CD4-positive, CD25-positive, alpha-beta regulatory T cell (primary cell): ENCODE measurements around the gene IFNE. TPM values are rescaled to one million over a fixed set of nuclear protein-coding genes. Genes with fewer than 3 reads are reported as not detected.
A peak's percentile ranks its signal among the peaks of the same experiment; 100 is the strongest.

Experiments
- ATAC-seq, 2 donors: fragments of 150-1000 bp; cut with Tn5 transposase; one replicate each; pipeline ENCODE4 v1.10.0; 2021; ENCODE audit warnings: low read depth in 2 of 2, moderate number of reproducible peaks in 2 of 2, moderate library complexity in 1 of 2
- DNase-seq, 3 donors: peaks; one replicate each; pipeline versions ENCODE4 v3.0.0 to v3.0.0-alpha.2; 2012 to 2022; ENCODE audit warnings: mixed read lengths in 1 of 3
- H3K27ac ChIP-seq: one replicate; pipeline ENCODE4 v1.7.0; 2013; ENCODE audit warnings: mild to moderate bottlenecking, low read length; ENCODE audit not compliant: insufficient read depth, poor library complexity, severe bottlenecking
- H3K27me3 ChIP-seq: one replicate; pipeline ENCODE4 v1.7.0; 2013; ENCODE audit warnings: low read length; ENCODE audit not compliant: control insufficient read depth, insufficient read depth
- H3K36me3 ChIP-seq: one replicate; pipeline ENCODE4 v1.7.0; 2013; ENCODE audit warnings: mild to moderate bottlenecking, low read length, moderate library complexity; ENCODE audit not compliant: control insufficient read depth, insufficient read depth
- H3K4me1 ChIP-seq: 2 replicates; pipeline ENCODE4 v1.7.0; 2013; ENCODE audit warnings: mild to moderate bottlenecking, low read length; ENCODE audit not compliant: insufficient read depth, control insufficient read depth, poor library complexity, severe bottlenecking
- H3K4me3 ChIP-seq: one replicate; pipeline ENCODE4 v1.7.0; 2013; ENCODE audit warnings: low read depth, mild to moderate bottlenecking, low read length, moderate library complexity
- H3K9me3 ChIP-seq, 2 experiments: 1 replicate in 1 of 2; 2 replicates in 1 of 2; pipeline ENCODE4 v1.7.0; 2013; ENCODE audit warnings: low read length in 2 of 2, mild to moderate bottlenecking in 1 of 2, moderate library complexity in 1 of 2; ENCODE audit not compliant: control insufficient read depth in 2 of 2
- H3K27ac Mint-ChIP-seq, 3 donors: one replicate each; pipeline ENCODE4 v1.8.0; 2020 to 2022; ENCODE audit warnings: mild to moderate bottlenecking in 3 of 3, mixed read lengths in 3 of 3, moderate library complexity in 2 of 3
- H3K27me3 Mint-ChIP-seq: one replicate; pipeline ENCODE4 v1.8.0; 2022; ENCODE audit warnings: mild to moderate bottlenecking, mixed read lengths
- H3K36me3 Mint-ChIP-seq: one replicate; pipeline ENCODE4 v1.8.0; 2020; ENCODE audit warnings: mixed read lengths
- H3K4me1 Mint-ChIP-seq, 4 donors: one replicate each; pipeline ENCODE4 v1.8.0; 2020 to 2022; ENCODE audit warnings: mixed read lengths in 4 of 4, mild to moderate bottlenecking in 1 of 4
- H3K4me3 Mint-ChIP-seq, 4 donors: one replicate each; pipeline ENCODE4 v1.8.0; 2020 to 2022; ENCODE audit warnings: mild to moderate bottlenecking in 4 of 4, mixed read lengths in 4 of 4, moderate library complexity in 3 of 4
- H3K9me3 Mint-ChIP-seq, 7 donors: one replicate each; pipeline ENCODE4 v1.8.0; 2020 to 2022; ENCODE audit warnings: mixed read lengths in 7 of 7, mild to moderate bottlenecking in 3 of 7, moderate library complexity in 2 of 7
- polyA plus RNA-seq, 4 donors: library from polyadenylated mRNA; unstranded; fragments of 300-500 nt; fragmentation: Illumina TruSeq; gene quantifications; one replicate each; pipeline ENCODE4 v1.2.3, GENCODE V29; 2021
- total RNA-seq: library from RNA; stranded (reverse); gene quantifications from one replicate; pipeline ENCODE4 v1.2.3, GENCODE V29; 2022

The IFNE gene
- total and polyA plus RNA-seq, 5 donors from 2014 or later = not detected

- Mint-ChIP-seq H3K27me3 (peaks cover 5% of the 10 kb centered on the region), H3K27ac (no peak overlapping the region), H3K36me3 (no peaks in the 10 kb centered on the region)
Measured at GRCh38 chr9:21481470-21482056, 550 bp downstream of the IFNE start.

GRCh38 chr9:21479152-21479702, 2.9 kb downstream of the IFNE start:
- peaks cover 0 to 1% of the 10 kb centered on the region in 2 experiments for H3K9me3 ChIP-seq
- no peak overlapping the region for H3K4me3 ChIP-seq
- H3K27ac ChIP-seq = no peak overlapping the region
- H3K36me3 ChIP-seq = no peaks in the 10 kb centered on the region
- Mint-ChIP-seq H3K27me3 (peaks cover under 1% of the 10 kb centered on the region), H3K4me1 (no peaks in the 10 kb centered on the region), H3K4me3 (no peak overlapping the region), H3K36me3 (no peaks in the 10 kb centered on the region), H3K27ac (no peak overlapping the region), H3K9me3 (no peaks in the 10 kb centered on the region)
- H3K27me3 ChIP-seq = peaks cover 3% of the 10 kb centered on the region
- ATAC-seq = no peak
- no peak for DNase-seq
- no peaks in the 10 kb centered on the region for H3K4me1 ChIP-seq

More at GRCh38 chr9:21481470-21482056, 550 bp downstream of the IFNE start:
- no peak overlapping the region for H3K27ac ChIP-seq
- no peak for ATAC-seq
- no peaks in the 10 kb centered on the region for H3K36me3 ChIP-seq
- peaks cover 0 to 6% of the 10 kb centered on the region in 2 experiments for H3K9me3 ChIP-seq
- H3K4me1 ChIP-seq = no peaks in the 10 kb centered on the region
- Mint-ChIP-seq H3K9me3 (peaks cover 0 to 9% (median 0%) of the 10 kb centered on the region in 7 donors), H3K4me1 (no peaks in the 10 kb centered on the region), H3K4me3 (peak overlapping the region in 1 of 4 donors; percentile 44)
- H3K27me3 ChIP-seq = no peaks in the 10 kb centered on the region
- no peak overlapping the region for H3K4me3 ChIP-seq
- no peak for DNase-seq

GRCh38 chr9:21477466-21477865, 4.6 kb downstream of the IFNE start:
- no peak overlapping the region for H3K4me3 Mint-ChIP-seq
- DNase-seq (no peak), ATAC-seq (no peak)
- Histone ChIP-seq H3K4me1 (no peaks in the 10 kb centered on the region), H3K27me3 (peaks cover 4% of the 10 kb centered on the region), H3K36me3 (no peaks in the 10 kb centered on the region), H3K4me3 (no peak overlapping the region), H3K9me3 (no peaks in the 10 kb centered on the region), H3K27ac (no peak overlapping the region)
- no peaks in the 10 kb centered on the region for H3K4me1 Mint-ChIP-seq
- peaks cover 5% of the 10 kb centered on the region for H3K27me3 Mint-ChIP-seq
- H3K27ac Mint-ChIP-seq = no peak overlapping the region
- H3K9me3 Mint-ChIP-seq = no peaks in the 10 kb centered on the region
- no peaks in the 10 kb centered on the region for H3K36me3 Mint-ChIP-seq

GRCh38 chr9:21473236-21473635, 8.9 kb downstream of the IFNE start:
- Mint-ChIP-seq H3K4me1 (no peaks in the 10 kb centered on the region), H3K36me3 (no peaks in the 10 kb centered on the region), H3K27me3 (peaks cover 5% of the 10 kb centered on the region), H3K9me3 (no peaks in the 10 kb centered on the region), H3K4me3 (no peak overlapping the region), H3K27ac (no peak overlapping the region)
- Histone ChIP-seq H3K27ac (no peak overlapping the region), H3K36me3 (no peaks in the 10 kb centered on the region), H3K4me1 (no peaks in the 10 kb centered on the region), H3K9me3 (no peaks in the 10 kb centered on the region), H3K4me3 (no peak overlapping the region), H3K27me3 (peaks cover 4% of the 10 kb centered on the region)
- no peak for ATAC-seq
- DNase-seq = no peak

- Mint-ChIP-seq H3K27ac (no peak overlapping the region), H3K27me3 (peaks cover 5% of the 10 kb centered on the region), H3K4me1 (no peaks in the 10 kb centered on the region), H3K4me3 (no peak overlapping the region), H3K9me3 (no peaks in the 10 kb centered on the region), H3K36me3 (no peaks in the 10 kb centered on the region)
- Histone ChIP-seq H3K27me3 (peaks cover 4% of the 10 kb centered on the region), H3K36me3 (no peaks in the 10 kb centered on the region), H3K27ac (no peak overlapping the region), H3K4me1 (no peaks in the 10 kb centered on the region), H3K9me3 (no peaks in the 10 kb centered on the region), H3K4me3 (no peak overlapping the region)
- ATAC-seq (no peak), DNase-seq (no peak)
Measured at GRCh38 chr9:21470126-21470525, 12.0 kb downstream of the IFNE start.

GRCh38 chr9:21465859-21466518, 16.1 kb downstream of the IFNE start:
- Mint-ChIP-seq H3K4me1 (no peaks in the 10 kb centered on the region), H3K27ac (no peak overlapping the region), H3K36me3 (no peaks in the 10 kb centered on the region), H3K4me3 (no peak overlapping the region), H3K9me3 (peaks cover 0 to 16% (median 4%) of the 10 kb centered on the region in 7 donors), H3K27me3 (peaks cover 11% of the 10 kb centered on the region)
- Histone ChIP-seq H3K9me3 (no peaks in the 10 kb centered on the region), H3K4me3 (no peak overlapping the region), H3K4me1 (no peaks in the 10 kb centered on the region), H3K27ac (no peak overlapping the region), H3K36me3 (no peaks in the 10 kb centered on the region), H3K27me3 (peaks cover 4% of the 10 kb centered on the region)
- no peak for ATAC-seq
- peak in 2 of 3 donors; percentile 20 to 68 for DNase-seq

- Histone ChIP-seq H3K4me3 (no peak overlapping the region), H3K9me3 (no peaks in the 10 kb centered on the region), H3K4me1 (no peaks in the 10 kb centered on the region), H3K27ac (no peak overlapping the region), H3K27me3 (peaks cover 4% of the 10 kb centered on the region), H3K36me3 (no peaks in the 10 kb centered on the region)
- H3K27me3 Mint-ChIP-seq = peaks cover 17% of the 10 kb centered on the region
- H3K9me3 Mint-ChIP-seq = peaks cover 0 to 16% (median 4%) of the 10 kb centered on the region in 7 donors
- no peaks in the 10 kb centered on the region for H3K36me3 Mint-ChIP-seq
- DNase-seq (no peak), ATAC-seq (no peak)
- H3K27ac Mint-ChIP-seq = no peak overlapping the region
- H3K4me3 Mint-ChIP-seq = no peak overlapping the region
- H3K4me1 Mint-ChIP-seq = no peaks in the 10 kb centered on the region
Measured at GRCh38 chr9:21465138-21465537, 17.0 kb downstream of the IFNE start.

GRCh38 chr9:21461377-21461776, 20.7 kb downstream of the IFNE start:
- H3K36me3 ChIP-seq = no peaks in the 10 kb centered on the region
- Mint-ChIP-seq H3K9me3 (peaks cover 0 to 18% (median 6%) of the 10 kb centered on the region in 7 donors), H3K27ac (no peak overlapping the region), H3K4me1 (no peaks in the 10 kb centered on the region), H3K4me3 (no peak overlapping the region), H3K27me3 (peaks cover 17% of the 10 kb centered on the region), H3K36me3 (no peaks in the 10 kb centered on the region)
- H3K27ac ChIP-seq = no peak overlapping the region
- ATAC-seq = no peak
- H3K9me3 ChIP-seq = no peaks in the 10 kb centered on the region
- H3K27me3 ChIP-seq = peaks cover 4% of the 10 kb centered on the region
- no peak for DNase-seq
- no peak overlapping the region for H3K4me3 ChIP-seq
- no peaks in the 10 kb centered on the region for H3K4me1 ChIP-seq
